ENCODE data around the gene NUP210.

The NUP210 gene

DNA sequence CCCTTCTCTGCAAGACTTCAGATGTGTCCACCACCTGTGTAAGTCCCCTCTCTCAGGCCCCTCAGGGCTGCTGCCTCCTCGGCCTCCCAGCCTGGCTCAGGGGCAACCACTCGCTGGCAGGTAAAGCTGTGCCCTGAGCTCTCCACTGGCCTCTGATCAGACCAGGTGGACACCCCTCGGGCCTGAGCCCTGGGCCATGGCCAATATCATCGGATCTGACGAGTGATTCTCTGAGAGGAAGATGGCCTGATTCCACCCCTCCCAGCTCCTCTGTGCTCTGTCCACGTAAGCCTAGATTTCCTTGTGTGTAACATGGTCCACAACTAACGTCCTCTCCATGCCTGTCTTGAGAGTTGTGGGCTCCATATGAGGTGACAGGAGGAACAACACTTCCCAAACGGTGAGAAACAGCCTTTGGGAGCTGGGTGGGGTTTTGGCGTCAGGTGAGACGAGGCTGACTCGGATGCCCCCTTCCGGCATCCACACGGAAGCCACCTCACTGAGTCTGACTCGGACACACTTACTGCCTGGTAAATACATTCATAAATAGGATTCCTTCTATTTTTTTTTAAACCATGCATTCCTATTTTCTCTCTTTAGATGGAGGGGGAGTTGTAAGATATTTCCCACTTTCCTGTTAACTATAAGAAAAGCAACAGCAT, 86.8 kb downstream of the NUP210 start:
- Histone ChIP-seq H3K4me2 (ENCODE audit: insufficient read depth, low read length, poor library complexity, severe bottlenecking) (no peak overlapping the region), H2BK120ac (ENCODE audit: low read depth, low read length) (no peak overlapping the region), H2BK5ac (ENCODE audit: low read length) (no peak overlapping the region), H3K9me3 (replicated peaks in 1 of 2; ENCODE audit: control insufficient read depth in 2 of 2, insufficient read depth in 1 of 2, low read depth in 1 of 2, low read length in 2 of 2) (no peaks in the 10 kb centered on the region), H4K8ac (ENCODE audit: low read depth, low read length) (no peak overlapping the region), H3K18ac (ENCODE audit: low read length) (no peak overlapping the region), H3K9ac (ENCODE audit: low read depth, low read length, poor library complexity) (no peak overlapping the region), H2BK15ac (ENCODE audit: low read length) (no peak overlapping the region), H3K27me3 (ENCODE audit: control insufficient read depth in 3 of 3, insufficient read depth in 3 of 3, low read depth in 1 of 3, low read length in 3 of 3) (no peaks in the 10 kb centered on the region), H3K4ac (ENCODE audit: low read length) (no peak overlapping the region), H4K91ac (ENCODE audit: low read depth, low read length, poor library complexity) (no peak overlapping the region), H3K4me3 (ENCODE audit: low read length in 2 of 2) (no peak overlapping the region), H3K36me3 (replicated peaks in 1 of 2; ENCODE audit: control insufficient read depth in 2 of 2, insufficient read depth in 2 of 2, low read length in 2 of 2) (peaks cover 47 to 100% of the 10 kb centered on the region in 2 donors), H2AFZ (ENCODE audit: low read length) (no peak overlapping the region), H2BK12ac (ENCODE audit: low read length) (no peak overlapping the region), H3K79me1 (ENCODE audit: low read depth, low read length) (no peaks in the 10 kb centered on the region), H3K27ac (replicated peaks; ENCODE audit: low read length) (no peak overlapping the region), H3K4me1 (ENCODE audit: control insufficient read depth in 2 of 2, insufficient read depth in 1 of 2, low read depth in 1 of 2, low read length in 2 of 2) (no peaks in the 10 kb centered on the region), H2AK5ac (ENCODE audit: low read depth, low read length) (no peak overlapping the region), H3K23ac (ENCODE audit: low read depth, low read length, poor library complexity) (no peak overlapping the region), H3K14ac (ENCODE audit: low read length) (no peak overlapping the region)
- no CpG with 5 or more reads among the region's 14 CpGs for WGBS, 2 donors (ENCODE audit: extremely low coverage in 2 of 2, insufficient read length in 2 of 2, insufficient replicate concordance in 1 of 2)
- DNase-seq (ENCODE audit: low spot score): no peak

DNA sequence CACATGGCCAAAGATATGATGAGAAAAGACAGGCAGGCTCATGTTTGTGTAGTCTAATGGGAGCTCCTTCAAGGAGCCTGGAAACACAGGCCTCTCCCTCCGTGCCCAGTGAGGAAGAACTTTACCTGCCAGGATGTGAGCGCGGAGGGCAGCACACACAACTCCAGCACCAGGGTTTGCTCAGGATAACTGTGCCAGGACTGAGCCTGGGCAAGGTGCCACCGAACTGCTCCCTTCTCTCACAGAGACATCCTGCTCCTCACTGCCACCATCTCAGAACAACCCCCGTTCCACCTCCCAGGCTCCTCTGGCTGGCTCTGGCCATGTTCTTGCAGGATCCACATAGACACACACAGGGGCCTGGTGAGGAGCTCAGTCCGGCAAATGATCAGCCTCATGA, 87.4 kb downstream of the NUP210 start:
- Histone ChIP-seq H2BK5ac (ENCODE audit: low read length) (no peak overlapping the region), H2BK15ac (ENCODE audit: low read length) (no peak overlapping the region), H3K4me1 (ENCODE audit: control insufficient read depth in 2 of 2, insufficient read depth in 1 of 2, low read depth in 1 of 2, low read length in 2 of 2) (no peaks in the 10 kb centered on the region), H3K14ac (ENCODE audit: low read length) (no peak overlapping the region), H2AK5ac (ENCODE audit: low read depth, low read length) (no peak overlapping the region), H4K8ac (ENCODE audit: low read depth, low read length) (no peak overlapping the region), H4K91ac (ENCODE audit: low read depth, low read length, poor library complexity) (no peak overlapping the region), H3K23ac (ENCODE audit: low read depth, low read length, poor library complexity) (peak overlapping the region; percentile 14), H3K4me2 (ENCODE audit: insufficient read depth, low read length, poor library complexity, severe bottlenecking) (no peak overlapping the region), H3K18ac (ENCODE audit: low read length) (no peak overlapping the region), H3K27me3 (ENCODE audit: control insufficient read depth in 3 of 3, insufficient read depth in 3 of 3, low read depth in 1 of 3, low read length in 3 of 3) (no peaks in the 10 kb centered on the region), H3K9ac (ENCODE audit: low read depth, low read length, poor library complexity) (no peak overlapping the region), H2BK12ac (ENCODE audit: low read length) (no peak overlapping the region), H3K36me3 (replicated peaks in 1 of 2; ENCODE audit: control insufficient read depth in 2 of 2, insufficient read depth in 2 of 2, low read length in 2 of 2) (peaks cover 48 to 100% of the 10 kb centered on the region in 2 donors), H3K4me3 (ENCODE audit: low read length in 2 of 2) (no peak overlapping the region), H2BK120ac (ENCODE audit: low read depth, low read length) (no peak overlapping the region), H3K27ac (replicated peaks; ENCODE audit: low read length) (no peak overlapping the region), H3K4ac (ENCODE audit: low read length) (no peak overlapping the region), H2AFZ (ENCODE audit: low read length) (no peak overlapping the region), H3K9me3 (replicated peaks in 1 of 2; ENCODE audit: control insufficient read depth in 2 of 2, insufficient read depth in 1 of 2, low read depth in 1 of 2, low read length in 2 of 2) (no peaks in the 10 kb centered on the region), H3K79me1 (ENCODE audit: low read depth, low read length) (no peaks in the 10 kb centered on the region)
- no peak for DNase-seq (ENCODE audit: low spot score)
- no CpG with 5 or more reads among the region's 6 CpGs for WGBS, 2 donors (ENCODE audit: extremely low coverage in 2 of 2, insufficient read length in 2 of 2, insufficient replicate concordance in 1 of 2)

DNA sequence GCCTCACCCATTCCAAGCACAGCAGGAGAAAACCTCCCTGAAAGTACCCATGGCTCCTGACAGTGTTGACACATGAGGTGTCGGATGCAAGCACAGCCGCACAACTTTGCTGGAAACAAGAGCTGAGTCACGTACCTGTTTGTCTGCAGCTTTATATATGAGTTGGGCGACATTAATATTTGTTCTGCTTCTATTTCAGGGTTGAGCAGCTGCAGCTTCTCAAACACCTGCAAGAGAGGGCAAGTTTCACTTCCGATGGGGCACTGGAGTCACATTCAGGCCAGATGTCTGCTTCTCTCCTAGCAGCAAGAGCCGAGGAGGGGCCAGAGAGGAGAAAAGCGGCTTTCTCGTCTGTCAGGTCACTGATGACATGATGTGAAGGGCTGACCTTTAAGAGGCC, 88.0 kb downstream of the NUP210 start:
- Histone ChIP-seq H3K9me3 (replicated peaks in 1 of 2; ENCODE audit: control insufficient read depth in 2 of 2, insufficient read depth in 1 of 2, low read depth in 1 of 2, low read length in 2 of 2) (no peaks in the 10 kb centered on the region), H2AFZ (ENCODE audit: low read length) (no peak overlapping the region), H2AK5ac (ENCODE audit: low read depth, low read length) (no peak overlapping the region), H3K4me2 (ENCODE audit: insufficient read depth, low read length, poor library complexity, severe bottlenecking) (no peak overlapping the region), H2BK120ac (ENCODE audit: low read depth, low read length) (no peak overlapping the region), H3K18ac (ENCODE audit: low read length) (no peak overlapping the region), H3K23ac (ENCODE audit: low read depth, low read length, poor library complexity) (no peak overlapping the region), H3K9ac (ENCODE audit: low read depth, low read length, poor library complexity) (no peak overlapping the region), H3K14ac (ENCODE audit: low read length) (no peak overlapping the region), H2BK15ac (ENCODE audit: low read length) (no peak overlapping the region), H4K91ac (ENCODE audit: low read depth, low read length, poor library complexity) (no peak overlapping the region), H3K79me1 (ENCODE audit: low read depth, low read length) (no peaks in the 10 kb centered on the region), H3K4ac (ENCODE audit: low read length) (no peak overlapping the region), H3K4me1 (ENCODE audit: control insufficient read depth in 2 of 2, insufficient read depth in 1 of 2, low read depth in 1 of 2, low read length in 2 of 2) (no peaks in the 10 kb centered on the region), H2BK12ac (ENCODE audit: low read length) (no peak overlapping the region), H3K36me3 (replicated peaks in 1 of 2; ENCODE audit: control insufficient read depth in 2 of 2, insufficient read depth in 2 of 2, low read length in 2 of 2) (peaks cover 50 to 100% of the 10 kb centered on the region in 2 donors), H4K8ac (ENCODE audit: low read depth, low read length) (no peak overlapping the region), H3K27me3 (ENCODE audit: control insufficient read depth in 3 of 3, insufficient read depth in 3 of 3, low read depth in 1 of 3, low read length in 3 of 3) (no peaks in the 10 kb centered on the region), H3K4me3 (ENCODE audit: low read length in 2 of 2) (no peak overlapping the region), H3K27ac (replicated peaks; ENCODE audit: low read length) (no peak overlapping the region), H2BK5ac (ENCODE audit: low read length) (no peak overlapping the region)
- DNase-seq (ENCODE audit: low spot score): no peak
- WGBS, 2 donors (ENCODE audit: extremely low coverage in 2 of 2, insufficient read length in 2 of 2, insufficient replicate concordance in 1 of 2): no CpG with 5 or more reads among the region's 8 CpGs

DNA sequence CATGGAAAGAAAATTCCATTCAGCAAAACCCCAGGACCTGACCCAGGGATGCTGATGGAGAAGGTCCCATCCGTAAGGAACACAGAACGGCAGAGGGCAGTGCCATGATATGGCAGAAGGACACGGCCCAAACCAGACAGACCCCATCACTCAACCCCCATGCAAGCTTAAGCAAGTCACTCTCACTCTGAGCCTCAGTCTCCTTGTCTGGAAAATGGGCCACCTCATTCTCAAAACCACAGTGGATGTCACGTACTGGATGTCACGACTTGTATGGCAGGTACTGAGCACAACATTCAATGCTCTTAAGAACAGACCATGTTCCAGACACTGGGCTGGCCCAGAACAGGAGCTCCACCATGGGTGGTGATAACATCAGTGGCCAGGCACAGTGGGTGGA, 90.4 kb downstream of the NUP210 start:
- Histone ChIP-seq H3K23ac (ENCODE audit: low read depth, low read length, poor library complexity) (no peak overlapping the region), H3K4me1 (ENCODE audit: control insufficient read depth in 2 of 2, insufficient read depth in 1 of 2, low read depth in 1 of 2, low read length in 2 of 2) (no peaks in the 10 kb centered on the region), H4K91ac (ENCODE audit: low read depth, low read length, poor library complexity) (no peak overlapping the region), H2BK120ac (ENCODE audit: low read depth, low read length) (no peak overlapping the region), H3K4ac (ENCODE audit: low read length) (no peak overlapping the region), H2AFZ (ENCODE audit: low read length) (no peak overlapping the region), H2BK15ac (ENCODE audit: low read length) (no peak overlapping the region), H2AK5ac (ENCODE audit: low read depth, low read length) (no peak overlapping the region), H3K36me3 (replicated peaks in 1 of 2; ENCODE audit: control insufficient read depth in 2 of 2, insufficient read depth in 2 of 2, low read length in 2 of 2) (peaks cover 46 to 100% of the 10 kb centered on the region in 2 donors), H3K9me3 (replicated peaks in 1 of 2; ENCODE audit: control insufficient read depth in 2 of 2, insufficient read depth in 1 of 2, low read depth in 1 of 2, low read length in 2 of 2) (no peaks in the 10 kb centered on the region), H3K27ac (replicated peaks; ENCODE audit: low read length) (no peak overlapping the region), H3K4me3 (ENCODE audit: low read length in 2 of 2) (no peak overlapping the region), H2BK12ac (ENCODE audit: low read length) (no peak overlapping the region), H2BK5ac (ENCODE audit: low read length) (no peak overlapping the region), H4K8ac (ENCODE audit: low read depth, low read length) (no peak overlapping the region), H3K79me1 (ENCODE audit: low read depth, low read length) (no peaks in the 10 kb centered on the region), H3K27me3 (ENCODE audit: control insufficient read depth in 3 of 3, insufficient read depth in 3 of 3, low read depth in 1 of 3, low read length in 3 of 3) (no peaks in the 10 kb centered on the region), H3K14ac (ENCODE audit: low read length) (no peak overlapping the region), H3K9ac (ENCODE audit: low read depth, low read length, poor library complexity) (no peak overlapping the region), H3K18ac (ENCODE audit: low read length) (no peak overlapping the region), H3K4me2 (ENCODE audit: insufficient read depth, low read length, poor library complexity, severe bottlenecking) (no peak overlapping the region)
- WGBS, 2 donors (ENCODE audit: extremely low coverage in 2 of 2, insufficient read length in 2 of 2, insufficient replicate concordance in 1 of 2): no CpG with 5 or more reads among the region's 5 CpGs
- DNase-seq (ENCODE audit: low spot score): no peak
